Neural crest cell (in vitro differentiated cells): ENCODE measurements around the gene SYNGR1. TPM values are rescaled to one million over a fixed set of nuclear protein-coding genes. Genes with fewer than 3 reads are reported as not detected.

Source experiments
- DNase-seq: peaks from one replicate; pipeline ENCODE4 v3.0.0; 2021; ENCODE audit warnings: low read depth, mixed read lengths, low spot score
- H3K27ac Mint-ChIP-seq: one replicate; pipeline ENCODE4 v1.8.0; 2021; ENCODE audit warnings: mild to moderate bottlenecking, mixed read lengths; ENCODE audit not compliant: unreplicated experiment
- H3K27me3 Mint-ChIP-seq: 2 replicates; pipeline ENCODE4 v1.8.0; 2021; ENCODE audit warnings: low read depth, mild to moderate bottlenecking, mixed read lengths
- H3K36me3 Mint-ChIP-seq: 2 replicates; pipeline ENCODE4 v1.8.0; 2021; ENCODE audit warnings: low read depth, mild to moderate bottlenecking, mixed read lengths
- H3K4me1 Mint-ChIP-seq: 2 replicates; pipeline ENCODE4 v1.8.0; 2021; ENCODE audit warnings: mixed read lengths
- H3K4me3 Mint-ChIP-seq: one replicate; pipeline ENCODE4 v1.8.0; 2021; ENCODE audit warnings: mild to moderate bottlenecking, mixed read lengths
- H3K9me3 Mint-ChIP-seq: 2 replicates; pipeline ENCODE4 v1.8.0; 2021; ENCODE audit warnings: mixed read lengths
- CTCF ChIP-seq: fragments of 200-600 bp; sonication (generic); conservative IDR thresholded peaks from 2 replicates; pipeline ENCODE4 v1.5.0; 2021; ENCODE audit warnings: antibody characterized with exemption, mild to moderate bottlenecking
- total RNA-seq: library from RNA; stranded (reverse); gene quantifications from 2 replicates; pipeline ENCODE4 v1.2.1, GENCODE V29; 2021

The SYNGR1 gene
- total RNA-seq, 1 donor from 2014 or later = 30.0 TPM

- DNase-seq = no peak
- peaks cover 3% of the 10 kb centered on the region for H3K4me1 Mint-ChIP-seq
- no peaks in the 10 kb centered on the region for H3K27me3 Mint-ChIP-seq
- H3K9me3 Mint-ChIP-seq = no peaks in the 10 kb centered on the region
- H3K27ac Mint-ChIP-seq = no peak overlapping the region
- no peak for TF ChIP-seq CTCF
- no peak overlapping the region for H3K4me3 Mint-ChIP-seq
- peaks cover 4% of the 10 kb centered on the region for H3K36me3 Mint-ChIP-seq
Observed at GRCh38 chr22:39415506-39415905, 65.7 kb downstream of the SYNGR1 start.

- DNase-seq = no peak
- no peak overlapping the region for H3K27ac Mint-ChIP-seq
- H3K36me3 Mint-ChIP-seq = peaks cover 4% of the 10 kb centered on the region
- H3K27me3 Mint-ChIP-seq = no peaks in the 10 kb centered on the region
- peaks cover 3% of the 10 kb centered on the region for H3K4me1 Mint-ChIP-seq
- no peak for TF ChIP-seq CTCF
- H3K4me3 Mint-ChIP-seq = no peak overlapping the region
- H3K9me3 Mint-ChIP-seq = no peaks in the 10 kb centered on the region
Observed at GRCh38 chr22:39416319-39416718, 66.5 kb downstream of the SYNGR1 start.

- no peak overlapping the region for H3K4me3 Mint-ChIP-seq
- H3K27me3 Mint-ChIP-seq = no peaks in the 10 kb centered on the region
- H3K9me3 Mint-ChIP-seq = no peaks in the 10 kb centered on the region
- peaks cover 7% of the 10 kb centered on the region for H3K36me3 Mint-ChIP-seq
- H3K27ac Mint-ChIP-seq = no peak overlapping the region
- no peak for TF ChIP-seq CTCF
- DNase-seq = no peak
- H3K4me1 Mint-ChIP-seq = peaks cover 3% of the 10 kb centered on the region
Observed at GRCh38 chr22:39417641-39418040, 67.8 kb downstream of the SYNGR1 start.

- DNase-seq = no peak
- Mint-ChIP-seq H3K4me3 (no peak overlapping the region), H3K27ac (no peak overlapping the region), H3K9me3 (no peaks in the 10 kb centered on the region), H3K4me1 (peaks cover 3% of the 10 kb centered on the region), H3K36me3 (peaks cover 7% of the 10 kb centered on the region), H3K27me3 (no peaks in the 10 kb centered on the region)
- TF ChIP-seq CTCF = no peak
Observed at GRCh38 chr22:39418696-39419095, 68.9 kb downstream of the SYNGR1 start.

- no peak overlapping the region for H3K4me3 Mint-ChIP-seq
- H3K27me3 Mint-ChIP-seq = no peaks in the 10 kb centered on the region
- H3K9me3 Mint-ChIP-seq = no peaks in the 10 kb centered on the region
- peaks cover 10% of the 10 kb centered on the region for H3K36me3 Mint-ChIP-seq
- peaks cover under 1% of the 10 kb centered on the region for H3K4me1 Mint-ChIP-seq
- no peak for DNase-seq
- no peak for TF ChIP-seq CTCF
- no peak overlapping the region for H3K27ac Mint-ChIP-seq
Observed at GRCh38 chr22:39419096-39419495, 69.3 kb downstream of the SYNGR1 start.

- Mint-ChIP-seq H3K4me3 (no peak overlapping the region), H3K27me3 (no peaks in the 10 kb centered on the region), H3K4me1 (no peaks in the 10 kb centered on the region), H3K9me3 (no peaks in the 10 kb centered on the region), H3K27ac (no peak overlapping the region), H3K36me3 (peaks cover 11% of the 10 kb centered on the region)
- no peak for DNase-seq
- TF ChIP-seq CTCF = no peak
Observed at GRCh38 chr22:39419911-39420310, 70.1 kb downstream of the SYNGR1 start.
